Motor neuron (in vitro differentiated cells): Measurements from ENCODE around the gene RIPK3. TPM values are rescaled to one million over a fixed set of nuclear protein-coding genes. Genes with fewer than 3 reads are reported as not detected.

Experiments used
- total RNA-seq, 8 experiments: library from RNA; unstranded; fragments of 300-600 nt; gene quantifications; 2 replicates each; pipeline versions ENCODE4 v1.2.3 to v1.2.4, GENCODE V29; 2022

Gene RIPK3
- total RNA-seq, 8 experiments from 2014 or later: 0.29 to 7.9 (median 1.3) TPM; not detected in 3

Other genes starting within 250 kb of the RIPK3 start
- 10 to 100 TPM in 7 of 8 experiments, 1 to 10 TPM in 1; 7.6 to 66.5 (median 33.2) TPM for gene PCK2, start 245.7 kb downstream of the RIPK3 start, total RNA-seq
- 10 to 100 TPM; 43.1 to 80.7 (median 52.6) TPM for gene DCAF11, start 225.2 kb downstream of the RIPK3 start, total RNA-seq
- gene NRL, start 225.0 kb downstream of the RIPK3 start, total RNA-seq: 1 to 10 TPM; 1.1 to 2.6 (median 2.1) TPM
- 1 to 10 TPM in 2 of 8 experiments, under 1 TPM in 5, not detected in 1; 0.27 to 2.2 (median 0.83) TPM for gene FITM1, start 209.3 kb downstream of the RIPK3 start, total RNA-seq
- 100 to 1,000 TPM in 4 of 8 experiments, 10 to 100 TPM in 4; 40.1 to 318 (median 102) TPM for gene PSME1, start 203.8 kb downstream of the RIPK3 start, total RNA-seq
- 10 to 100 TPM; 16.7 to 41.2 (median 26.0) TPM for gene EMC9, start 198.4 kb downstream of the RIPK3 start, total RNA-seq
- gene PSME2, start 193.4 kb downstream of the RIPK3 start, total RNA-seq: 100 to 1,000 TPM in 5 of 8 experiments, 10 to 100 TPM in 3; 77.2 to 504 (median 129) TPM
- 10 to 100 TPM; 35.0 to 79.5 (median 46.3) TPM for gene RNF31, start 192.5 kb downstream of the RIPK3 start, total RNA-seq
- 100 to 1,000 TPM in 2 of 8 experiments, 10 to 100 TPM in 4, 1 to 10 TPM in 2; 6.6 to 151 (median 34.7) TPM for gene IRF9, start 178.7 kb downstream of the RIPK3 start, total RNA-seq
- gene REC8, start 167.9 kb downstream of the RIPK3 start, total RNA-seq: 10 to 100 TPM in 6 of 8 experiments, 1 to 10 TPM in 2; 2.6 to 41.2 (median 23.5) TPM
- 10 to 100 TPM; 17.4 to 90.0 (median 39.8) TPM for gene IPO4, start 151.2 kb downstream of the RIPK3 start, total RNA-seq
- gene TM9SF1, start 144.6 kb downstream of the RIPK3 start, total RNA-seq: 10 to 100 TPM; 17.6 to 53.1 (median 30.8) TPM
- 10 to 100 TPM in 1 of 8 experiments, 1 to 10 TPM in 7; 1.8 to 10.1 (median 3.4) TPM for gene TSSK4, start 134.3 kb downstream of the RIPK3 start, total RNA-seq
- 10 to 100 TPM; 48.4 to 76.0 (median 55.8) TPM for gene CHMP4A, start 126.5 kb downstream of the RIPK3 start, total RNA-seq
- gene MDP1, start 123.9 kb downstream of the RIPK3 start, total RNA-seq: 10 to 100 TPM; 12.1 to 38.8 (median 27.0) TPM
- 100 to 1,000 TPM; 180 to 362 (median 267) TPM for gene NEDD8, start 107.6 kb downstream of the RIPK3 start, total RNA-seq
- gene GMPR2, start 107.1 kb downstream of the RIPK3 start, total RNA-seq: 10 to 100 TPM; 46.7 to 87.8 (median 69.0) TPM
- 10 to 100 TPM; 33.4 to 54.3 (median 44.4) TPM for gene TINF2, start 97.4 kb downstream of the RIPK3 start, total RNA-seq
- 1 to 10 TPM in 7 of 8 experiments, under 1 TPM in 1; 0.92 to 4.7 (median 2.1) TPM for gene TGM1, start 76.8 kb downstream of the RIPK3 start, total RNA-seq
- gene RABGGTA, start 68.4 kb downstream of the RIPK3 start, total RNA-seq: 10 to 100 TPM; 13.3 to 28.0 (median 19.6) TPM
- 10 to 100 TPM; 11.4 to 26.5 (median 16.4) TPM for gene DHRS1, start 40.2 kb downstream of the RIPK3 start, total RNA-seq
- gene NOP9, start 40.1 kb downstream of the RIPK3 start, total RNA-seq: 10 to 100 TPM; 13.5 to 32.8 (median 16.6) TPM
- gene CIDEB, start 32.0 kb downstream of the RIPK3 start, total RNA-seq: 1 to 10 TPM in 1 of 8 experiments, under 1 TPM in 2, not detected in 5; 0.32 to 1.6 (median 0.40) TPM
- gene LTB4R2, start 29.9 kb downstream of the RIPK3 start, total RNA-seq: 10 to 100 TPM in 1 of 8 experiments, 1 to 10 TPM in 7; 1.3 to 14.6 (median 2.3) TPM
- gene LTB4R, start 28.5 kb downstream of the RIPK3 start, total RNA-seq: 10 to 100 TPM in 1 of 8 experiments, 1 to 10 TPM in 6, under 1 TPM in 1; 0.92 to 13.6 (median 2.1) TPM
- gene ADCY4, start 4.9 kb downstream of the RIPK3 start, total RNA-seq: 1 to 10 TPM in 4 of 8 experiments, under 1 TPM in 4; 0.43 to 3.7 (median 1.2) TPM
- 100 to 1,000 TPM in 3 of 8 experiments, 10 to 100 TPM in 2, 1 to 10 TPM in 3; 5.1 to 345 (median 13.4) TPM for gene NFATC4, start 28.2 kb upstream of the RIPK3 start, total RNA-seq
- 10 to 100 TPM in 3 of 8 experiments, 1 to 10 TPM in 5; 2.1 to 78.7 (median 6.3) TPM for gene NYNRIN, start 59.0 kb upstream of the RIPK3 start, total RNA-seq
- gene CBLN3, start 89.7 kb upstream of the RIPK3 start, total RNA-seq: 1 to 10 TPM in 4 of 8 experiments, under 1 TPM in 4; 0.16 to 7.9 (median 1.1) TPM
- gene KHNYN, start 90.0 kb upstream of the RIPK3 start, total RNA-seq: 10 to 100 TPM in 7 of 8 experiments, 1 to 10 TPM in 1; 8.5 to 59.9 (median 17.4) TPM
- 10 to 100 TPM; 34.6 to 72.5 (median 55.1) TPM for gene SDR39U1, start 102.8 kb upstream of the RIPK3 start, total RNA-seq
- 1 to 10 TPM in 3 of 8 experiments, under 1 TPM in 2, not detected in 3; 0.21 to 8.3 (median 3.0) TPM for gene CMA1, start 168.3 kb upstream of the RIPK3 start, total RNA-seq
- gene CTSG, start 236.3 kb upstream of the RIPK3 start, total RNA-seq: 1 to 10 TPM in 2 of 8 experiments, under 1 TPM in 3, not detected in 3; 0.25 to 1.4 (median 0.85) TPM